Activated gamma-delta T cell treated with anti-CD3 and anti-CD28 coated beads, Interleukin-2, amount 50 U/mL, for 16 hours (primary cell): ENCODE measurements around the gene MAGI1.

Experiments used
- DNase-seq: peaks from one replicate; pipeline ENCODE4 v3.0.0-alpha.2; 2020; ENCODE audit warnings: low read depth

MAGI1 gene

GRCh38 chr3:65713016-65713415, 325.7 kb downstream of the MAGI1 start:
- no peak for DNase-seq

- DNase-seq: no peak
Measured at GRCh38 chr3:65712140-65712539, 326.6 kb downstream of the MAGI1 start.

GRCh38 chr3:65706776-65707568, 331.7 kb downstream of the MAGI1 start:
- DNase-seq: no peak

GRCh38 chr3:65706301-65706700, 332.4 kb downstream of the MAGI1 start:
- no peak for DNase-seq

GRCh38 chr3:65703820-65704219, 334.9 kb downstream of the MAGI1 start:
- DNase-seq: no peak

- DNase-seq: no peak
Measured at GRCh38 chr3:65703026-65703425, 335.7 kb downstream of the MAGI1 start.

GRCh38 chr3:65702202-65702601, 336.5 kb downstream of the MAGI1 start:
- DNase-seq: no peak

GRCh38 chr3:65701516-65701915, 337.2 kb downstream of the MAGI1 start:
- DNase-seq: no peak

- no peak for DNase-seq
Measured at GRCh38 chr3:65689436-65689835, 349.3 kb downstream of the MAGI1 start.

- no peak for DNase-seq
Measured at GRCh38 chr3:65687741-65688140, 351.0 kb downstream of the MAGI1 start.

- DNase-seq: no peak
Measured at GRCh38 chr3:65685621-65686235, 353.0 kb downstream of the MAGI1 start.

GRCh38 chr3:65678516-65678915, 360.2 kb downstream of the MAGI1 start:
- no peak for DNase-seq

- DNase-seq: no peak
Measured at GRCh38 chr3:65677486-65678010, 361.2 kb downstream of the MAGI1 start.

GRCh38 chr3:65676580-65676979, 362.1 kb downstream of the MAGI1 start:
- no peak for DNase-seq

- DNase-seq: no peak
Measured at GRCh38 chr3:65675011-65675410, 363.7 kb downstream of the MAGI1 start.

- DNase-seq: no peak
Measured at GRCh38 chr3:65674226-65674625, 364.5 kb downstream of the MAGI1 start.

- DNase-seq: no peak
Measured at GRCh38 chr3:65672871-65673815, 365.6 kb downstream of the MAGI1 start.

GRCh38 chr3:65672061-65672460, 366.7 kb downstream of the MAGI1 start:
- DNase-seq: no peak

- no peak for DNase-seq
Measured at GRCh38 chr3:65671004-65671403, 367.7 kb downstream of the MAGI1 start.

GRCh38 chr3:65669163-65669875, 369.4 kb downstream of the MAGI1 start:
- DNase-seq: no peak

GRCh38 chr3:65667963-65668362, 370.8 kb downstream of the MAGI1 start:
- DNase-seq: no peak
